Transverse colon (tissue), 3 donors: ENCODE results near the gene MESP1.

Experiments used
- POLR2A ChIP-seq: fragments of 450-650 bp; IDR thresholded peaks from one replicate; pipeline ENCODE4 v1.6.1; 2016; ENCODE audit warnings: antibody characterized with exemption, mild to moderate bottlenecking, moderate library complexity
- TF ChIP-seq, protein P1 (sequence below), 5 experiments: fragments of 200-600 bp in 3 of 5; fragments of 450-650 bp in 2 of 5; sonication (generic) in 3 of 5; IDR thresholded peaks; 1 replicate in 2 of 5; 2 replicates in 3 of 5; pipeline ENCODE4 v1.5.1; 2016 to 2017; ENCODE audit warnings: antibody characterized with exemption in 5 of 5, inconsistent platforms in 3 of 5, mild to moderate bottlenecking in 2 of 5, moderate library complexity in 1 of 5

DNA sequence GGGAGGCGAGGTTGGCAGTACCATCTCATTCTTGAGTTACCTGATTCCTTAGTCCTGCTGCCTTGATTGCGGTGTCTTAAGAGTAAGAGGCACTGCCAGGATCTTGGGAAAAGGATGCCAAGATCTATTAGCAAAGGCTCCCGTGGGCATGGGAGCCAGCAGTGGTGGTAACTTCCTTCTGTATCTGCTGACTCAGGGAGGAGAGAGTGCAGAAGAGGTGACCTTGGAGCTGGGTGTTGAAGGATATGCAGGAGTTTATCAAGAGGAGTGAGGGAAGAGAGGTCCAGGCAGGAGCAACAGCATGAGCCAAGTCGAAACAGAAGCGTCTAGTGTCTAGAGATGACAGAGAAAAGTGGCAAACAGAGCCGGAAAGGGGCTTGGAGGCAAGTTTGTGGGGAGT is 29.6 kb upstream of the MESP1 start:
- TF ChIP-seq, protein P1, sequence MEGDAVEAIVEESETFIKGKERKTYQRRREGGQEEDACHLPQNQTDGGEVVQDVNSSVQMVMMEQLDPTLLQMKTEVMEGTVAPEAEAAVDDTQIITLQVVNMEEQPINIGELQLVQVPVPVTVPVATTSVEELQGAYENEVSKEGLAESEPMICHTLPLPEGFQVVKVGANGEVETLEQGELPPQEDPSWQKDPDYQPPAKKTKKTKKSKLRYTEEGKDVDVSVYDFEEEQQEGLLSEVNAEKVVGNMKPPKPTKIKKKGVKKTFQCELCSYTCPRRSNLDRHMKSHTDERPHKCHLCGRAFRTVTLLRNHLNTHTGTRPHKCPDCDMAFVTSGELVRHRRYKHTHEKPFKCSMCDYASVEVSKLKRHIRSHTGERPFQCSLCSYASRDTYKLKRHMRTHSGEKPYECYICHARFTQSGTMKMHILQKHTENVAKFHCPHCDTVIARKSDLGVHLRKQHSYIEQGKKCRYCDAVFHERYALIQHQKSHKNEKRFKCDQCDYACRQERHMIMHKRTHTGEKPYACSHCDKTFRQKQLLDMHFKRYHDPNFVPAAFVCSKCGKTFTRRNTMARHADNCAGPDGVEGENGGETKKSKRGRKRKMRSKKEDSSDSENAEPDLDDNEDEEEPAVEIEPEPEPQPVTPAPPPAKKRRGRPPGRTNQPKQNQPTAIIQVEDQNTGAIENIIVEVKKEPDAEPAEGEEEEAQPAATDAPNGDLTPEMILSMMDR (IDR thresholded peaks at IDR 0.05), result no peak
- TF ChIP-seq POLR2A, result no peak
